Liver (tissue), 9 donors: ENCODE measurements around the gene ABCA1. TPM values are rescaled to one million over a fixed set of nuclear protein-coding genes. Genes with fewer than 3 reads are reported as not detected.

ENCODE experiments used
- DNase-seq: peaks from one replicate; pipeline ENCODE4 v3.0.0-alpha.2; 2017; ENCODE audit warnings: low spot score
- H3K27ac ChIP-seq, 2 donors: one replicate each; pipeline ENCODE4 v1.7.0; 2013; ENCODE audit warnings: inconsistent platforms in 2 of 2, low read length in 2 of 2, control low read depth in 1 of 2, low read depth in 1 of 2, mild to moderate bottlenecking in 1 of 2
- H3K27me3 ChIP-seq, 4 donors: one replicate each; pipeline versions ENCODE4 v1.6.1 to v1.7.0; 2013; ENCODE audit warnings: low read length in 3 of 4, inconsistent platforms in 1 of 4, mild to moderate bottlenecking in 1 of 4, moderate library complexity in 1 of 4; ENCODE audit not compliant: control insufficient read depth in 4 of 4, insufficient read depth in 4 of 4
- H3K36me3 ChIP-seq, 4 donors: one replicate each; pipeline versions ENCODE4 v1.6.1 to v1.7.0; 2013; ENCODE audit warnings: low read length in 3 of 4, mild to moderate bottlenecking in 3 of 4, low read depth in 1 of 4, moderate library complexity in 1 of 4; ENCODE audit not compliant: control insufficient read depth in 4 of 4, insufficient read depth in 3 of 4
- H3K4me1 ChIP-seq, 4 donors: one replicate each; pipeline versions ENCODE4 v1.6.1 to v1.7.0; 2013; ENCODE audit warnings: low read length in 3 of 4, mild to moderate bottlenecking in 3 of 4, moderate library complexity in 1 of 4; ENCODE audit not compliant: control insufficient read depth in 4 of 4, insufficient read depth in 4 of 4
- H3K4me3 ChIP-seq, 3 donors: one replicate each; pipeline versions ENCODE4 v1.6.1 to v1.7.0; 2013; ENCODE audit warnings: low read length in 3 of 3, control low read depth in 1 of 3, low read depth in 1 of 3, mild to moderate bottlenecking in 1 of 3
- H3K9ac ChIP-seq, 2 donors: one replicate each; pipeline ENCODE4 v1.7.0; 2013; ENCODE audit warnings: low read length in 2 of 2, mild to moderate bottlenecking in 2 of 2, moderate library complexity in 2 of 2, control low read depth in 1 of 2, low read depth in 1 of 2
- H3K9me3 ChIP-seq, 4 donors: one replicate each; pipeline versions ENCODE4 v1.6.1 to v1.7.0; 2013; ENCODE audit warnings: low read length in 3 of 4; ENCODE audit not compliant: control insufficient read depth in 4 of 4
- EGR1 ChIP-seq, 2 donors: IDR thresholded peaks; 2 replicates each; pipeline ENCODE4 v1.6.1; 2016 to 2018; ENCODE audit warnings: antibody characterized with exemption in 2 of 2, low read depth in 2 of 2
- FOXA1 ChIP-seq: IDR thresholded peaks from 2 replicates; pipeline ENCODE4 v1.6.1; 2016; ENCODE audit warnings: antibody characterized with exemption
- FOXA2 ChIP-seq: IDR thresholded peaks from 2 replicates; pipeline ENCODE4 v1.6.1; 2016; ENCODE audit warnings: antibody characterized with exemption
- GABPA ChIP-seq, 2 donors: IDR thresholded peaks in 1 of 2; conservative IDR thresholded peaks in 1 of 2; 2 replicates each; pipeline ENCODE4 v1.6.1; 2016; ENCODE audit warnings: antibody characterized with exemption in 2 of 2, mild to moderate bottlenecking in 1 of 2, moderate library complexity in 1 of 2
- HNF4A ChIP-seq, 2 donors: conservative IDR thresholded peaks; 2 replicates each; pipeline ENCODE4 v1.6.1; 2016; ENCODE audit warnings: antibody characterized with exemption in 2 of 2, mild to moderate bottlenecking in 2 of 2
- NR2F2 ChIP-seq: IDR thresholded peaks from 2 replicates; pipeline ENCODE4 v1.6.1; 2016; ENCODE audit warnings: antibody characterized with exemption
- RAD21 ChIP-seq, 2 donors: IDR thresholded peaks; 2 replicates each; pipeline ENCODE4 v1.6.1; 2016; ENCODE audit warnings: antibody characterized with exemption in 2 of 2, mild to moderate bottlenecking in 2 of 2
- RXRA ChIP-seq, 2 donors: IDR thresholded peaks; 2 replicates each; pipeline ENCODE4 v1.6.1; 2017 to 2018; ENCODE audit warnings: antibody characterized with exemption in 2 of 2, mild to moderate bottlenecking in 1 of 2
- TAF1 ChIP-seq: conservative IDR thresholded peaks from 2 replicates; pipeline ENCODE4 v1.6.1; 2016; ENCODE audit warnings: antibody characterized with exemption, mild to moderate bottlenecking
- YY1 ChIP-seq: IDR thresholded peaks from 2 replicates; pipeline ENCODE4 v1.6.1; 2016; ENCODE audit warnings: antibody characterized with exemption, mild to moderate bottlenecking
- WGBS: extraction: QIAGEN DNeasy Blood & Tissue Kit; methylation state at CpG from one replicate; pipeline ENCODE4 v1.1.7; 2013; 5-methylcytosine and 5-hydroxymethylcytosine counted together
- polyA plus RNA-seq, 2 donors: library from polyadenylated mRNA; stranded (reverse) in 1 of 2; unstranded in 1 of 2; fragments of 200-250 nt in 1 of 2; fragments of >200 nt in 1 of 2; fragmentation: Nextera tagmentation in 1 of 2; extraction: Ambion mirVana in 1 of 2; gene quantifications; one replicate each; pipeline versions ENCODE4 v1.2.1 to v1.2.3, GENCODE V29; 2013 to 2015
- total RNA-seq, 2 donors: library from RNA; depleted of rRNA; stranded (reverse); fragments of >200 nt; gene quantifications; one replicate each; pipeline ENCODE4 v1.2.3, GENCODE V29; 2014
- TF ChIP-seq, protein P1 (sequence below): IDR thresholded peaks from 2 replicates; pipeline ENCODE4 v1.6.1; 2016; ENCODE audit warnings: antibody characterized with exemption
- TF ChIP-seq, protein P2 (sequence below): IDR thresholded peaks from 2 replicates; pipeline ENCODE4 v1.6.1; 2016; ENCODE audit warnings: antibody characterized with exemption
- donor health status: healthy.
- donor health status: healthy.
- donor health status: healthy.
- donor health status: healthy.
- donor health status: healthy.

ABCA1 gene
- total and polyA plus RNA-seq, 4 donors = 15.4 to 223 (median 62.9) TPM

DNA sequence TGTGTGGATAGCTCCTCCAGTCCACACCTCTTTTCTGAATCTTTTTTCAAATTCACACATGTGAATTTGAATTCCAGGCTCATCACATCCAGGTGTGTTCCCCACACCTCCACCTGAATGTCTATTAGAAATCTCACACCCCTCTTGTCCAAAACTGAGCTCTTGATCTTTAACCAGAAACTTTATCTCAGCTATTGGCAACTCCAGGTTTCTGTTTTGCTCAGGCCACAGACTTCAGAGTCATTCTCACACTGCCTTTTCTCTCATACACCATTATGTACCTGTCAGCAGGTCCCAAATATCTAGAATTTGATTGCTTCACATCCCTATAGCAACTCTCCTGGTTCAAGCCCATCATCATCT is 152.4 kb downstream of the ABCA1 start:
- Histone ChIP-seq H3K36me3 (peaks cover 0 to 4% (median under 1%) of the 10 kb centered on the region in 4 donors), H3K4me3 (no peak overlapping the region), H3K9ac (no peak overlapping the region), H3K27me3 (no peaks in the 10 kb centered on the region), H3K27ac (peak overlapping the region in 1 of 2 donors; percentile 25), H3K9me3 (no peaks in the 10 kb centered on the region), H3K4me1 (peaks cover 0 to 3% (median under 1%) of the 10 kb centered on the region in 4 donors)
- TF ChIP-seq NR2F2 = no peak
- no peak for DNase-seq

DNA sequence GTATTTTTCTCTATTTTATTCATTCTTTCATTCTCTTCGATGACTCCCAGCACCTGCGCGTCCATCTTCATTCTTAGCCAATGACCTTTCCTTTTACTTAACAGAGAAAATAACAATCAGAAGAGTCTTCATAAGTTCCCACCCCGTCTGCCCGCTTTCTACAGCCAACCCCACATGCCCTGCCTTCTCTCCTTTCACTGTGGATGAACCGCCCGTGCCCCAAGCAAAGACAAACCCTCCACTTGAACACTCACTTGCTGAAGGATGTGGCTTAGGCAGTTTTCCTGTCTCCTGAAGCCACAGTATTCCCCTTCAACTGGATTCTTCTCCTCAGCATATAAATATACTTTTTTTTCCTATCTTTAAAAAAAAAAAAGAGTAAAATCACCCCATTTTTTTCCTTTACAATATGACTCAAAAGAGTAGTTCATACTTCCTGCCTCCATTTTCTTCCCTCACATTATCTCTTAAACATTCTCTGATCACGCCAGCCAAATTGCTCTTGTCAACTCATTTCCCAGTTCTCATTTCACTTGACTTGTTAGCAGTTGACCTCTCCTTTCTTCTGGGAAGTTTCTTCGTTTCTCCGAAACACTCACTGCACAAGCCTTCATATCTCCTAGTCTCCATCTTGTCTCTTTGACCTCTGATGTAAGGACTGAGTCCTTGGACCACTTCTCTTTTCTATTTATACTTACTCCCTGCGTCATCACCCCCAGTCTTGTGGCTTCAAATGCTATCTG is 153.0 kb downstream of the ABCA1 start:
- Histone ChIP-seq H3K36me3 (peaks cover 0 to under 1% (median 0%) of the 10 kb centered on the region in 4 donors), H3K4me3 (no peak overlapping the region), H3K9me3 (no peaks in the 10 kb centered on the region), H3K27ac (no peak overlapping the region), H3K27me3 (no peaks in the 10 kb centered on the region), H3K9ac (no peak overlapping the region), H3K4me1 (peaks cover 0 to 3% (median under 1%) of the 10 kb centered on the region in 4 donors)
- TF ChIP-seq NR2F2 (peak; percentile 13), FOXA2 (no peak)
- DNase-seq = no peak
- 90% methylated on average over 11 of the region's 11 CpGs for WGBS

DNA sequence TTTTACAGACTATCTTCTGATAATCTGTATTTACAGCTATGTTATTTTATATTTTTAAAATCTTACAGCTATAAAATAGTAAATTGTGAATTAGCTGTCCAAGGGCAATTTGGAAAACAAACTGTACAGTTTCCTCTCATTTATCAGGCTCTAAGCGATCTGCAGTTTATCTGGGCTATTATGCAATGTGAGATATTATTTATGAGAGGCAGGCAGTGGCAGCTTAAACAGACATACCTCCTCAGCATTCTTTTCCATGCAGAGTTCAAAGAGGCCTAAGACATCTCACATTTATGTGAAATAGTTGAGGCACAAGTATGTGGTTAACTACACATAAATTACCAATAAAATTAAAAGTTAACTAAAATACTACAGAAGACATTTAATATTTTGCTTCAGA is 153.8 kb downstream of the ABCA1 start:
- H3K9ac ChIP-seq = no peak overlapping the region
- TF ChIP-seq YY1 = no peak
- TF ChIP-seq NR2F2 = no peak
- no peak overlapping the region for H3K27ac ChIP-seq
- peaks cover 0 to 3% (median under 1%) of the 10 kb centered on the region in 4 donors for H3K4me1 ChIP-seq
- no peak for DNase-seq
- 67% methylated on average over 1 of the region's 1 CpG for WGBS
- H3K4me3 ChIP-seq = no peak overlapping the region
- no peaks in the 10 kb centered on the region for H3K27me3 ChIP-seq
- no peaks in the 10 kb centered on the region for H3K9me3 ChIP-seq
- no peaks in the 10 kb centered on the region for H3K36me3 ChIP-seq

DNA sequence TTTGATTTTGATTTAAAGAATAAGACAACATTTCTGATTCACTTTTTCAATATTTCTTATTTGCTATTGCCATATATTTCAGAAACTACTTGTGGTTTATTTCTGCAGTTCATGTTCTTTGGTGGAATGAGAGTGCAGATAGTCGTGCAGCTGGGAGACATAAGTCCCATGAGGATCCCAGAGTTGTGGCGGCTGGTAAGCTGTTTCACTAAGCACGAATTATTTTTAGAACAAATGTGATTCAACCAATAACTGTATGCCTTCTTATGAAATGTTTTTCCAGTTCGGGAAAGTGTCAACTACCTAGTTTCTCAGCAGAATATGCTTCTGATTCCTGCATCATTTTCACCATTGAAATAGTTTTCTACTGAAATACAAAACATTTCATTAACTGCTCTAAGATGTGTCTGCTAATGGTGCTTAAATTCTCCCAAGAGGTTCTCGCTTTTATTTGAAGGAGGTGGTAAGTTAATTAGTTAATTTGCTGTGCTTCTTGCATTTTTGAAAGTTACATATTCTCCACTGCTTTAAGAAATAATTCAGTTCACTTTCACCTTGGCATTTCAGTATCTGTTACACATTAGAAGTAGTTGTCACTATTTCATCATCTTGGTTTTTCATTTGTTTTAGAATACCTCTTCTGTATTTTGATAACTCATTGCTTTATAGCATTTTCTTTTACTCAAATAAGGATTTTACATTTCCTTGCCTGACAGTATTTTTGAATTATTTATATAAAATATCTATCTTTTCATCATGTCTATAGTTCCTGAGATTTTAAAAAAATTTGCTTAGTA is 155.0 kb downstream of the ABCA1 start:
- DNase-seq = no peak
- H3K27me3 ChIP-seq = no peaks in the 10 kb centered on the region
- H3K9ac ChIP-seq = no peak overlapping the region
- TF ChIP-seq RXRA (IDR thresholded peaks at IDR 0.05) (no peak), GABPA (IDR thresholded peaks at IDR 0.05 in 1 of 2, conservative IDR thresholded peaks at IDR 0.05 in 1 of 2) (no peak)
- no peaks in the 10 kb centered on the region for H3K9me3 ChIP-seq
- no peak overlapping the region for H3K4me3 ChIP-seq
- no peaks in the 10 kb centered on the region for H3K36me3 ChIP-seq
- WGBS = 82% methylated on average over 5 of the region's 5 CpGs
- no peak overlapping the region for H3K27ac ChIP-seq
- H3K4me1 ChIP-seq = peaks cover 0 to 3% (median 0%) of the 10 kb centered on the region in 4 donors

DNA sequence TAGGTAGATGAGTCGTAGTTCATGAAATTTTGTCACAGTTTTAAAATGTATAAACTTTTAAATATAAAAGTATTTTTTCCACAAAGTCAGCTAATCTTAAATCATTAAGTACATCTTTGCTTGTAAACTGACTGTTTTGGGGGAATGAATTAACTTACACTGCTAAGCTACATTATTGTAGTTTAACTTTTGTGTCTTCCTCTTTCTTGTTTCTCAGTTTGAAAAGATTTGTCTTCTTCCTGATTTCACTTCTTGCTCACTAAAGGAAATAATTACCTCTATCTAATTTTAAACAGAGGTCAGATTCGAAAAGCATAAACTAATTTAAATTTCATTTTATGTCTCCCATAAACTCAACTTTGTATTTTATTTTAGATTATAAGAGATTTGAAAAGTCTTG is 158.3 kb downstream of the ABCA1 start:
- no peak for DNase-seq
- Histone ChIP-seq H3K4me1 (no peaks in the 10 kb centered on the region), H3K36me3 (no peaks in the 10 kb centered on the region), H3K4me3 (no peak overlapping the region), H3K9me3 (no peaks in the 10 kb centered on the region), H3K27me3 (no peaks in the 10 kb centered on the region), H3K27ac (no peak overlapping the region), H3K9ac (no peak overlapping the region)
- WGBS = 76% methylated on average over 2 of the region's 2 CpGs
- TF ChIP-seq RXRA (IDR thresholded peaks at IDR 0.05) (no peak), FOXA1 (no peak), RAD21 (IDR thresholded peaks at IDR 0.05) (no peak), EGR1 (IDR thresholded peaks at IDR 0.05; ENCODE audit: low read depth in 2 of 2) (no peak), HNF4A (conservative IDR thresholded peaks at IDR 0.05) (no peak), TAF1 (no peak), GABPA (IDR thresholded peaks at IDR 0.05 in 1 of 2, conservative IDR thresholded peaks at IDR 0.05 in 1 of 2) (no peak)
- TF ChIP-seq, protein P1, sequence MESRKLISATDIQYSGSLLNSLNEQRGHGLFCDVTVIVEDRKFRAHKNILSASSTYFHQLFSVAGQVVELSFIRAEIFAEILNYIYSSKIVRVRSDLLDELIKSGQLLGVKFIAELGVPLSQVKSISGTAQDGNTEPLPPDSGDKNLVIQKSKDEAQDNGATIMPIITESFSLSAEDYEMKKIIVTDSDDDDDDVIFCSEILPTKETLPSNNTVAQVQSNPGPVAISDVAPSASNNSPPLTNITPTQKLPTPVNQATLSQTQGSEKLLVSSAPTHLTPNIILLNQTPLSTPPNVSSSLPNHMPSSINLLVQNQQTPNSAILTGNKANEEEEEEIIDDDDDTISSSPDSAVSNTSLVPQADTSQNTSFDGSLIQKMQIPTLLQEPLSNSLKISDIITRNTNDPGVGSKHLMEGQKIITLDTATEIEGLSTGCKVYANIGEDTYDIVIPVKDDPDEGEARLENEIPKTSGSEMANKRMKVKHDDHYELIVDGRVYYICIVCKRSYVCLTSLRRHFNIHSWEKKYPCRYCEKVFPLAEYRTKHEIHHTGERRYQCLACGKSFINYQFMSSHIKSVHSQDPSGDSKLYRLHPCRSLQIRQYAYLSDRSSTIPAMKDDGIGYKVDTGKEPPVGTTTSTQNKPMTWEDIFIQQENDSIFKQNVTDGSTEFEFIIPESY = no peak
- TF ChIP-seq, protein P2, sequence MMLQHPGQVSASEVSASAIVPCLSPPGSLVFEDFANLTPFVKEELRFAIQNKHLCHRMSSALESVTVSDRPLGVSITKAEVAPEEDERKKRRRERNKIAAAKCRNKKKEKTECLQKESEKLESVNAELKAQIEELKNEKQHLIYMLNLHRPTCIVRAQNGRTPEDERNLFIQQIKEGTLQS = no peak
